ENCODE data around the gene TESK2.

The TESK2 gene

DNA sequence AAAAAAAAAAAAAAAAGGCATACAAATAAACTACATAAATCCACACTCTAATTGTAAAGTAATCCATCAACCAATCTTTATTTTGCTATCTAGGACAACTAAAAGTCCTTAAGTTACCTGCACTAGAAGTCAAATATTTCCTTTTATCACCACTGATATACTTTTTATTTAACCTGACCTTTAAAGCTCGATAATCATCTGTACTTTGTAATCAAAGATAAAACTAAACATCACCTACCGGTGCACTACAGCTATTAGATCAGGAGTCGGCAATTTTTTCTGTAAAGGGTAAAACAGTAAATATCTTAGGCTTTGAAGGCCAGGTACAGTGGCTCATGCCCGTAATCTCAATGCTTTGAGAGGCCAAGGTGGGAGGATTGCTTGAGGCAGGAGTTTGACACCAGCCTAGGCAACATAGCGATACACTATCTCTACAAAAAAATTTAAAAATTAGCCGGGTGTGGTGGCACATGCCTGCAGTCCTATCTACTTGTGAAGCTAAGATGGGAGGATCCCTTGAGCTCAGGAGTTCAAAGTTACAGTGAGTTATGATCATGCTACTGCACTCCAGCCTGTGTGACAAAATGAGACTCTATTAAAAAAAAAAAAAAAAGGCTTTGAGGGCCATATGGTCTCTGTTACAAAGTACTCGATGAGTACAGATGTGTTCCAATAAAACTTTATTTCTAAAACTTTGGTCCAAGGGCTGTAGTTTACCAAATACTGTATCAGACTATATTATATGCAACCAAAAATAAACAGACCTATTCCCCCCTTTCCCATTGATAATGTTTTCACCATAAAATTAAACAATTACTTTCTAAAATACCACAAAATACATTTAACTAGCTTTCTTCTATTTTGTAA is 47.1 kb downstream of the TESK2 start:
- TF ChIP-seq, protein P1, sequence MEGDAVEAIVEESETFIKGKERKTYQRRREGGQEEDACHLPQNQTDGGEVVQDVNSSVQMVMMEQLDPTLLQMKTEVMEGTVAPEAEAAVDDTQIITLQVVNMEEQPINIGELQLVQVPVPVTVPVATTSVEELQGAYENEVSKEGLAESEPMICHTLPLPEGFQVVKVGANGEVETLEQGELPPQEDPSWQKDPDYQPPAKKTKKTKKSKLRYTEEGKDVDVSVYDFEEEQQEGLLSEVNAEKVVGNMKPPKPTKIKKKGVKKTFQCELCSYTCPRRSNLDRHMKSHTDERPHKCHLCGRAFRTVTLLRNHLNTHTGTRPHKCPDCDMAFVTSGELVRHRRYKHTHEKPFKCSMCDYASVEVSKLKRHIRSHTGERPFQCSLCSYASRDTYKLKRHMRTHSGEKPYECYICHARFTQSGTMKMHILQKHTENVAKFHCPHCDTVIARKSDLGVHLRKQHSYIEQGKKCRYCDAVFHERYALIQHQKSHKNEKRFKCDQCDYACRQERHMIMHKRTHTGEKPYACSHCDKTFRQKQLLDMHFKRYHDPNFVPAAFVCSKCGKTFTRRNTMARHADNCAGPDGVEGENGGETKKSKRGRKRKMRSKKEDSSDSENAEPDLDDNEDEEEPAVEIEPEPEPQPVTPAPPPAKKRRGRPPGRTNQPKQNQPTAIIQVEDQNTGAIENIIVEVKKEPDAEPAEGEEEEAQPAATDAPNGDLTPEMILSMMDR (IDR thresholded peaks at IDR 0.05; ENCODE audit: low read depth, low read length, missing control alignments): no peak
- H3K4me3 ChIP-seq (ENCODE audit: low read depth, low read length): no peak overlapping the region
- in situ Hi-C loops (cut with HindIII; ENCODE audit: low sequenced_read_pairs): no loop called here
- no peak for DNase-seq (ENCODE audit: low read depth)

DNA sequence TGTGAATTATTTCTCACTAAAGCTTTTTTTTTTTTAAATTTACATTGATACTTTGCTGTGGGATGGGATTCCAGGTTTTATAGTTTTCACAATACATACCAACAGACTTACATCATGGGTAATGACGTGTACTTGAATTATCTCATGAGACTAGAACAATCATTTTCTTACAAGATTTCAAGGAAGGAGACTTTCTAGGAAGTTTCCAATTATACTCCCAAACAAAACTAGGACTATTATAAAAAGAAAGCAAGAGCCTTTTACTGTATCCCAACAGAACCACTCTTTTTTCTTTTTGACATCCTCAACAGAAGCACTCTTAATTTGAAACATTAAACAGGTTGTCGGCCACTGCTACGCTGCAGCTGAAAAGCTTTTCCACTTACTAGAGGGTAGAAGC is 48.7 kb downstream of the TESK2 start:
- TF ChIP-seq, protein P1 (IDR thresholded peaks at IDR 0.05; ENCODE audit: low read depth, low read length, missing control alignments): no peak
- DNase-seq (ENCODE audit: low read depth): peak; percentile 37
- no peak overlapping the region for H3K4me3 ChIP-seq (ENCODE audit: low read depth, low read length)
- in situ Hi-C loops (cut with HindIII; ENCODE audit: low sequenced_read_pairs): no loop called here

DNA sequence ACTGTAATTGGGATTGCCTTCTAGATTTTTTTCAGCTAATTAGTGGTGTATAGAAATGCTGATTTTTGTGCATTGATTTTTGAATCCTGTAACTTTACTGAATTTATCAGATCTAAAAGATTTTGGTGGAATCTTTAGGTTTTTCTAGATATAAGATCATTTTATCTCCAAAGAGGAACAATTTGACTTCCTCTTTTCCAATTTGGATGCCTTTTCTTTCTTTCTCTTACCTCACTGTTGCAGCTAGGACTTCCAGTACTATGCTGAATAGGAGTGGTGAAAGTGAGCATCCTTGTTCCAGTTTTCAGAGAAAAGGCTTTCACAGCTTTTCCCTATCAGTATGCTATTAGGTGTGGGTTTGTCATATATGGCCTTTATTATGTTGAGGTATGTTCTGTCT is 53.6 kb downstream of the TESK2 start:
- no peak overlapping the region for H3K4me3 ChIP-seq (ENCODE audit: low read depth, low read length)
- TF ChIP-seq, protein P1 (IDR thresholded peaks at IDR 0.05; ENCODE audit: low read depth, low read length, missing control alignments): no peak
- in situ Hi-C loops (cut with HindIII; ENCODE audit: low sequenced_read_pairs): no loop called here
- no peak for DNase-seq (ENCODE audit: low read depth)

DNA sequence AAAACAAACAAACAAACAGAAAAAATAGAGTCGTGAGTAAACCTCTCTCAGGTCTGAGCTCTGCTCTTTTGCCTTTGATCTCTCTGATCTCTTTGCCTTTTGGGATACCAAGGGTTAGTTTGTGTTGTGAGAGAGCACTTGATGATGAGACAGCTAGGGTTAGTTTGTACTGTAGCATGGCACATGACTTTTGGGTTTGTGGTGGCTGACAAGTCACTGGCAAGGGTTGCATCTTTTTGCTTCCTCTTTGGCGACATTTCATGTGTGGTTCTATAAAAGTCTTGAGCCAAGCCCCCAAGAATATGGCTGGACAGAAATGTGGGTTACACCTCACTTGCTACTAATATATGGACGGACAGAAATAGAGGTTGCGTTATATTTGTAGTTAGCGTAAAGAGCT is 60.5 kb downstream of the TESK2 start:
- in situ Hi-C loops (cut with HindIII; ENCODE audit: low sequenced_read_pairs): no loop called here
- TF ChIP-seq, protein P1 (IDR thresholded peaks at IDR 0.05; ENCODE audit: low read depth, low read length, missing control alignments): no peak
- no peak for DNase-seq (ENCODE audit: low read depth)
- H3K4me3 ChIP-seq (ENCODE audit: low read depth, low read length): no peak overlapping the region

DNA sequence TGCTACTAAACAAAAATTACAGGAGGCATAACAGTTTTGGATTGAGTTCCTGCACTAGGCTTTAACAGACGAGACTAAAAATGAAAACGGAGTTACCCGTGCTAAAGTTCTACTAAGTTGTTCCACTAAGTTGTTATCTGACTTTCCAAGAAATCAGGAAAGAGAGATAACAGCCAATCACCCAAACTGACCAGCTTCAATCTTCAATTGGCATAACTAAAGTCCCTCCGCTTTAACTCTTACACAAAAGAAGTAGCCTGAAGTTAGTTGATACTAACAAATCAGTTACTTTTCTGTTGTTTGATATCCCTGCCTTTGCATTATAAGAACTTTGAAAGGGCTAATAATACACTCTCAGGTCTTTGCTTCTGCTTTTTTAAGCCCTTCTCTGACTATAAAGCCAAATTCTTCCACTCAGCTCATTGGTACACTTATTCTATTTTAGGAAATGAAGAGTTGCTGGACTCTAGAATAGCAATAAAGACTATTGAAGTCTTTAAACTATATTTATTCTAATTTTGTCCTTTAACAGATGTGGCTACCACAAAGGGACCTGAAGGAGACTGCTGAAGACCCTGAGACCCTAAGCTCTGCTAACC is 61.3 kb downstream of the TESK2 start:
- H3K4me3 ChIP-seq (ENCODE audit: low read depth, low read length): no peak overlapping the region
- DNase-seq (ENCODE audit: low read depth): no peak
- in situ Hi-C loops (cut with HindIII; ENCODE audit: low sequenced_read_pairs): no loop called here
- TF ChIP-seq, protein P1 (IDR thresholded peaks at IDR 0.05; ENCODE audit: low read depth, low read length, missing control alignments): no peak

DNA sequence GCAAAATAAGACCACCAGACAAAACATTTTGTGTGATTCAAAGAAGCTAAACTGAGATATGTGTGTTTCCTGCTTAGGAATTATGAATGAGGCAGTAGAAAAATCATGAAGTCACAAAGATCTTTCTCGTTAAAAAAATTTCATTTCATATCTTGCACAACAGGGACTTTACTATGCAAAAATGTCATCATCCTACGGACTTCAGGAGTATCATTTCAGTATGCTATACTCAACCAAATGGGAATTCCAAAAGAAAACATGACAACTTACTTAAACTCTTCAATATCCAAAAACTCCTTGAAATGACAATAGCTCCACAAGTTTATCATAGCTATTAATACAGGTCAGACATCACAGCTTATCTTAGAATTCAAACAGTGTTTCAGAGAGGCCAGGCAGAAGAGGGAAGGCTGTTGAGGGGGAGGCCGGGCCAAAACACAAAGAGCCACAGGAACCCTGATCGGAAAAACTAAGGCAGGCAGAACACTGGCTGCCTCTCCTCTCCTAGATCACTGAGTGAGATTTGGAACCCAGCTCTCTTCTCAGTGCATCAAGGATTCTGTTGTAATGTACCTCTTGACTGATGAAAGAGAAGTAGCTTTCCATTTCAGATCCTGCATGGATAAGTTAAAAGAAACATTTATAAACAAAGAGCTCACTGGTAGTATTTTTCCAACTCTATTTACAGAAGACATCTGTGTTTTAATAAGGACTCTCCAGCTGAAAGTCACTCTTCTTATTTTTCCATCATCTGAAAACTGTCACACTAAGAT is 66.9 kb downstream of the TESK2 start:
- in situ Hi-C loops (cut with HindIII; ENCODE audit: low sequenced_read_pairs): no loop called here
- TF ChIP-seq, protein P1 (IDR thresholded peaks at IDR 0.05; ENCODE audit: low read depth, low read length, missing control alignments): no peak
- no peak overlapping the region for H3K4me3 ChIP-seq (ENCODE audit: low read depth, low read length)
- no peak for DNase-seq (ENCODE audit: low read depth)

Data from astrocyte of the cerebellum (primary cell).